B cell (primary cell): ENCODE measurements around the gene TMBIM4. TPM values are rescaled to one million over a fixed set of nuclear protein-coding genes. Genes with fewer than 3 reads are reported as not detected.

Source experiments
- ATAC-seq: fragments of 200-7000 bp; cut with Tn5 transposase; one replicate; pipeline ENCODE4 v1.10.0; 2021; ENCODE audit warnings: low read depth, mild to moderate bottlenecking, moderate number of reproducible peaks, moderate library complexity
- CTCF ChIA-PET: fragments of 350-600 bp; sonication (Branson Sonifier 250); formaldehyde crosslinking; loops from one replicate; lab custom pipeline; 2021; ENCODE audit warnings: antibody characterized with exemption, inconsistent platforms; lab: Charles Lee
- POLR2A ChIA-PET: fragments of 350-600 bp; sonication (Branson Sonifier 250); formaldehyde crosslinking; loops from one replicate; lab custom pipeline; 2021; ENCODE audit warnings: antibody characterized with exemption; lab: Charles Lee
- DNase-seq: peaks from one replicate; pipeline ENCODE4 v3.0.0; 2013
- H2AFZ ChIP-seq: 2 replicates; pipeline ENCODE4 v1.6.1; 2012; ENCODE audit warnings: mild to moderate bottlenecking, low read depth, low read length; ENCODE audit not compliant: insufficient read depth, poor library complexity, severe bottlenecking
- H3K27ac ChIP-seq, 2 donors: 1 replicate in 1 of 2; 2 replicates in 1 of 2; pipeline ENCODE4 v1.5.1; 2012 to 2013; ENCODE audit warnings: low read length in 2 of 2, mild to moderate bottlenecking in 2 of 2, moderate library complexity in 1 of 2
- H3K27me3 ChIP-seq, 4 experiments: fragments of 200-600 bp in 1 of 4; sonication (generic) in 1 of 4; replicated peaks in 1 of 4; 1 replicate in 2 of 4; 2 replicates in 2 of 4; pipeline versions ENCODE4 v1.6.1 to v1.7.0; 2013 to 2016; ENCODE audit warnings: low read length in 3 of 4, mild to moderate bottlenecking in 2 of 4, mixed read lengths in 1 of 4, moderate library complexity in 1 of 4; ENCODE audit not compliant: insufficient read depth in 4 of 4, control insufficient read depth in 3 of 4; ENCODE audit errors: control extremely low read depth in 1 of 4
- H3K36me3 ChIP-seq, 2 experiments: replicated peaks in 1 of 2; 1 replicate in 1 of 2; 2 replicates in 1 of 2; pipeline versions ENCODE4 v1.6.1 to v1.7.1; 2013; ENCODE audit warnings: low read length in 1 of 2; ENCODE audit not compliant: insufficient read depth in 2 of 2, control insufficient read depth in 1 of 2; ENCODE audit errors: control extremely low read depth in 1 of 2, extremely low read depth in 1 of 2
- H3K4me1 ChIP-seq, 2 donors: fragments of 200-600 bp in 1 of 2; sonication (generic) in 1 of 2; 1 replicate in 1 of 2; 2 replicates in 1 of 2; pipeline versions ENCODE4 v1.5.1 to v1.6.1; 2013 to 2017; ENCODE audit warnings: low read length in 2 of 2; ENCODE audit not compliant: control insufficient read depth in 2 of 2, insufficient read depth in 2 of 2
- H3K4me2 ChIP-seq: replicated peaks from 2 replicates; pipeline ENCODE3; 2012; ENCODE audit warnings: mild to moderate bottlenecking, low read depth, low read length; ENCODE audit not compliant: poor library complexity, severe bottlenecking
- H3K4me3 ChIP-seq, 5 experiments: fragments of 200-600 bp in 1 of 5; sonication (generic) in 1 of 5; 1 replicate in 3 of 5; 2 replicates in 2 of 5; pipeline versions ENCODE4 v1.5.1 to v1.7.0; 2011 to 2016; ENCODE audit warnings: low read length in 4 of 5, mild to moderate bottlenecking in 4 of 5, low read depth in 2 of 5, control low read depth in 1 of 5, moderate library complexity in 1 of 5; ENCODE audit not compliant: insufficient read depth in 1 of 5; ENCODE audit errors: control extremely low read depth in 1 of 5, extremely low read depth in 1 of 5
- H3K79me2 ChIP-seq: fragments of 200-600 bp; sonication (generic); one replicate; pipeline ENCODE4 v1.6.0; 2016; ENCODE audit warnings: low read length; ENCODE audit not compliant: control insufficient read depth, insufficient read depth
- H3K9ac ChIP-seq: fragments of 200-600 bp; sonication (generic); 2 replicates; pipeline ENCODE4 v1.6.1; 2017; ENCODE audit warnings: mild to moderate bottlenecking, low read length, moderate library complexity
- H3K9me3 ChIP-seq, 3 donors: one replicate each; pipeline versions ENCODE4 v1.6.1 to v1.7.1; 2013; ENCODE audit warnings: low read length in 2 of 3; ENCODE audit not compliant: control insufficient read depth in 2 of 3, insufficient read depth in 1 of 3; ENCODE audit errors: control extremely low read depth in 1 of 3
- H4K20me1 ChIP-seq: 2 replicates; pipeline ENCODE4 v1.6.0; 2012; ENCODE audit warnings: mild to moderate bottlenecking, low read length; ENCODE audit not compliant: insufficient read depth, control insufficient read depth, poor library complexity, severe bottlenecking
- H3K27ac Mint-ChIP-seq: one replicate; pipeline ENCODE4 v1.8.0; 2021; ENCODE audit warnings: mixed read lengths
- H3K27me3 Mint-ChIP-seq: one replicate; pipeline ENCODE4 v1.8.0; 2021; ENCODE audit warnings: mixed read lengths
- H3K4me1 Mint-ChIP-seq: one replicate; pipeline ENCODE4 v1.8.0; 2021; ENCODE audit warnings: mixed read lengths
- H3K4me3 Mint-ChIP-seq: one replicate; pipeline ENCODE4 v1.8.0; 2021; ENCODE audit warnings: mixed read lengths
- H3K9me3 Mint-ChIP-seq: one replicate; pipeline ENCODE4 v1.8.0; 2022; ENCODE audit warnings: mixed read lengths; ENCODE audit not compliant: insufficient read depth
- EZH2 ChIP-seq: IDR thresholded peaks from 2 replicates; pipeline ENCODE4 v1.6.1; 2012; ENCODE audit warnings: borderline replicate concordance, low read depth, mild to moderate bottlenecking, moderate library complexity, low read length; ENCODE audit not compliant: insufficient read depth, poor library complexity, severe bottlenecking
- WGBS: methylation state at CpG from one replicate; pipeline ENCODE4 v1.1.5; 2013; ENCODE audit warnings: missing lambda C conversion rate; ENCODE audit not compliant: insufficient coverage; 5-methylcytosine and 5-hydroxymethylcytosine counted together
- intact Hi-C: fragments of 100-400 bp; cut with micrococcal nuclease; formaldehyde crosslinking; loops from one replicate; pipeline ENCODE4 v1.10.0; 2022
- polyA minus RNA-seq: library from RNA; depleted of rRNA, polyadenylated mRNA; stranded (reverse); fragments of >200 nt; gene quantifications from 2 replicates; pipeline ENCODE4 v1.2.3, GENCODE V29; 2012
- polyA plus RNA-seq: library from polyadenylated mRNA; depleted of rRNA; stranded (reverse); fragments of >200 nt; gene quantifications from 2 replicates; pipeline ENCODE4 v1.2.3, GENCODE V29; 2012
- total RNA-seq, 2 donors: library from RNA; stranded (reverse); fragments of 120-200 nt in 1 of 2; gene quantifications; 1 replicate in 1 of 2; 2 replicates in 1 of 2; pipeline versions ENCODE4 v1.2.3 to v1.2.4, GENCODE V29; 2013 to 2022
- TF ChIP-seq, protein P1 (sequence below): fragments of 200-600 bp; IDR thresholded peaks from one replicate; pipeline ENCODE4 v1.8.0; 2022; ENCODE audit warnings: antibody characterized with exemption, mild to moderate bottlenecking

Gene TMBIM4, protein sequence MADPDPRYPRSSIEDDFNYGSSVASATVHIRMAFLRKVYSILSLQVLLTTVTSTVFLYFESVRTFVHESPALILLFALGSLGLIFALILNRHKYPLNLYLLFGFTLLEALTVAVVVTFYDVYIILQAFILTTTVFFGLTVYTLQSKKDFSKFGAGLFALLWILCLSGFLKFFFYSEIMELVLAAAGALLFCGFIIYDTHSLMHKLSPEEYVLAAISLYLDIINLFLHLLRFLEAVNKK
- 85.6 and 88.1 TPM in 2 replicates for total RNA-seq
- total RNA-seq (2013) = 151 TPM
- polyA plus RNA-seq = 85.1 and 108 TPM in 2 replicates
- 19.6 and 37.2 TPM in 2 replicates for polyA minus RNA-seq

DNA sequence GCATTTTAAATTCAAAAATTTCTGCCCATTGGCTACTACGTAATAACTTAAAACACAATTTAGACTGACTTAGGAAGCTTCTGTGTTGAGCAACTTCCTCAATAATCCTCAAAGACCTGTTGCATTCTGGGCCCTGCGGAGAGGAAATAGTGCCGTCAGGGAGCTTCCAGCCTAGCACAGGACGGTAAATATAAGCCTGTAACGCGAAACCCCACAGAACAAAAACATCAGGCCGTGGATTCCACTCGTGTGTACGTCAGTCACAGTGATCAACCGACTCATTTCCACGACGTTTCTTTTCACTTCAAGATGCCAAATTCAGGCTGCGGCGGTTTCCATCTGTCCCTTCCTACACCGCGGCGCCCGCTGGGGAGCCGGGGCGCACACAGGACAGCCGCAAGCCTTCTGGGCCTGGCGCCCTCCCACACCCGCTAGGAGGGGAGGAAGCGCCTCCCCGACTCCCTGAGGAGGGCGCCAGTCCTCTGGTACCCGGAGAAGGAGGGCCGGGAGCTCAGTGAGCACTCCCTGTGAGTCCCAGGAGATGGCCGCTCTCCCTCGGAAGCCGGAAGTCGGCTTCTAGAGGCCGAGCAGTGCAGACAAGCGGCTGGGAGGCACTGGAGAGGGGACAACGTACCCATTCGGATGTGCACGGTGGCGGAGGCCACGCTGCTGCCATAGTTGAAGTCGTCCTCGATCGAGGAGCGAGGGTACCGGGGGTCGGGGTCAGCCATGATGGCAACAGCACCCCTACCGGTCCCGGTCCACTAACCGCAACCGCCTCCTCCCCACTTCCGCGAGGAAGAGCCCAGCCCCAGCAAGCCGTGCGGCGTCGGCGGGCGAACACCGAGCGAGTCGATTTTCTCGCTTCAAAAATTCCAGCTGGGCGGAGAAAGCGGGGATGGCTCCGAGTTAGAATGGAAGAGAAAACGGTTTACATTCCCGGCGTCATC is at the start of gene TMBIM4:
TMBIM4 (minus strand) TSS at position 776 of the 950 bp plus-strand sequence; CDS start at position 731, 45 bp downstream.
- Histone ChIP-seq H3K36me3 (peaks cover 0 to 8% of the 10 kb centered on the region in 2 experiments), H3K4me3 (peak within 1 kb of the TSS; percentile 73 to 99 (median 91)), H3K27ac (peak within 1 kb of the TSS; percentile 97), H3K27me3 (no peaks in the 10 kb centered on the region), H3K79me2 (peaks cover 57% of the 10 kb centered on the region), H4K20me1 (peaks cover 12% of the 10 kb centered on the region), H3K4me1 (peaks cover 21 to 30% of the 10 kb centered on the region in 2 donors), H3K4me2 (peak within 1 kb of the TSS; percentile 77), H2AFZ (peak within 1 kb of the TSS; percentile 83), H3K9me3 (peaks cover 0 to 4% (median 0%) of the 10 kb centered on the region in 3 donors), H3K9ac (peak within 1 kb of the TSS; percentile 97)
- peak; percentile 94 for DNase-seq
- H3K4me3 Mint-ChIP-seq = peak within 1 kb of the TSS; percentile 89
- no peak for TF ChIP-seq EZH2
- TF ChIP-seq, protein P1, sequence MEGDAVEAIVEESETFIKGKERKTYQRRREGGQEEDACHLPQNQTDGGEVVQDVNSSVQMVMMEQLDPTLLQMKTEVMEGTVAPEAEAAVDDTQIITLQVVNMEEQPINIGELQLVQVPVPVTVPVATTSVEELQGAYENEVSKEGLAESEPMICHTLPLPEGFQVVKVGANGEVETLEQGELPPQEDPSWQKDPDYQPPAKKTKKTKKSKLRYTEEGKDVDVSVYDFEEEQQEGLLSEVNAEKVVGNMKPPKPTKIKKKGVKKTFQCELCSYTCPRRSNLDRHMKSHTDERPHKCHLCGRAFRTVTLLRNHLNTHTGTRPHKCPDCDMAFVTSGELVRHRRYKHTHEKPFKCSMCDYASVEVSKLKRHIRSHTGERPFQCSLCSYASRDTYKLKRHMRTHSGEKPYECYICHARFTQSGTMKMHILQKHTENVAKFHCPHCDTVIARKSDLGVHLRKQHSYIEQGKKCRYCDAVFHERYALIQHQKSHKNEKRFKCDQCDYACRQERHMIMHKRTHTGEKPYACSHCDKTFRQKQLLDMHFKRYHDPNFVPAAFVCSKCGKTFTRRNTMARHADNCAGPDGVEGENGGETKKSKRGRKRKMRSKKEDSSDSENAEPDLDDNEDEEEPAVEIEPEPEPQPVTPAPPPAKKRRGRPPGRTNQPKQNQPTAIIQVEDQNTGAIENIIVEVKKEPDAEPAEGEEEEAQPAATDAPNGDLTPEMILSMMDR = peak; percentile 40
- H3K27me3 Mint-ChIP-seq = no peaks in the 10 kb centered on the region
- CTCF ChIA-PET = interaction anchor here (0.7 to 2.1 kb wide), 13 partner anchors 8 to 524 kb away, joined by 3 to 14 read pairs (median 3); partner anchors contain the start of genes HELB, IRAK3 and LLPH
- peak; percentile 83 for ATAC-seq
- POLR2A ChIA-PET = interaction anchor here (0.7 to 2.1 kb wide), 8 partner anchors 12 to 1099 kb away, joined by 3 to 23 read pairs (median 4); partner anchors contain the start of genes HELB, IRAK3 and LLPH
- H3K9me3 Mint-ChIP-seq = no peaks in the 10 kb centered on the region
- peak within 1 kb of the TSS; percentile 93 for H3K27ac Mint-ChIP-seq
- intact Hi-C loops = loop anchor here (1.0 kb wide), 3 partner anchors 39 to 133 kb away; partner anchors contain the start of genes HELB and LLPH
- under 1% methylated on average over 50 of the region's 67 CpGs for whole genome bisulfite sequencing
- H3K4me1 Mint-ChIP-seq = peaks cover 42% of the 10 kb centered on the region
